ENCODE data around the gene LRRC41. TPM values are rescaled to one million over a fixed set of nuclear protein-coding genes. Genes with fewer than 3 reads are reported as not detected.
A peak's percentile ranks its signal among the peaks of the same experiment; 100 is the strongest.

LRRC41 gene
- total RNA-seq, 3 donors from 2014 or later = 60.0 to 85.5 (median 69.2) TPM

DNA sequence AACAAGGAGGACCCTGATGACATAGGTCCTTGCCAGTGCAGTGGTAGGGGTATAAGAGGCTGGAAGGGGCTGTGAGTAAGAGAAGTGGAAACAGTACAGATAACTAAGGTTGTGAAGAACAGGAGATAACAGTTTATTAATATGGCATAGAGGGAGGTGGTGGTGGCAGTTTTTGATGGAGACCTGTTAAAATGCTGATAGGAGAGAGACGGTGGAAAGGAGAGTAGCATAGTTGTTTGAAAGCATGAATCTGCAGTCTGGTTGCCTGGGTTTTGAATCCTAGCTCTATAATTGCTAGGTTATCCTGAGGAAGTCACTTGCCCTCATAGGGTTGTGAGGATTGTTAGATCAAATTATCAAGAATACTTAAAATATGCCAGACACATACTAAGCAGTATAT, 19.4 kb downstream of the LRRC41 start:
- H3K4me3 ChIP-seq = no peak overlapping the region
- no peaks in the 10 kb centered on the region for H3K4me1 ChIP-seq
- DNase-seq (ENCODE audit: low spot score in 2 of 2) = no peak
- H3K9me3 ChIP-seq = no peaks in the 10 kb centered on the region
- intact Hi-C loops (cut with DNase I; ENCODE audit: low total_unique reads) = no loop called here
- H3K27ac ChIP-seq = no peak overlapping the region
- peaks cover 21% of the 10 kb centered on the region for H3K36me3 ChIP-seq
- no peaks in the 10 kb centered on the region for H3K27me3 ChIP-seq
- TF ChIP-seq, protein P1, sequence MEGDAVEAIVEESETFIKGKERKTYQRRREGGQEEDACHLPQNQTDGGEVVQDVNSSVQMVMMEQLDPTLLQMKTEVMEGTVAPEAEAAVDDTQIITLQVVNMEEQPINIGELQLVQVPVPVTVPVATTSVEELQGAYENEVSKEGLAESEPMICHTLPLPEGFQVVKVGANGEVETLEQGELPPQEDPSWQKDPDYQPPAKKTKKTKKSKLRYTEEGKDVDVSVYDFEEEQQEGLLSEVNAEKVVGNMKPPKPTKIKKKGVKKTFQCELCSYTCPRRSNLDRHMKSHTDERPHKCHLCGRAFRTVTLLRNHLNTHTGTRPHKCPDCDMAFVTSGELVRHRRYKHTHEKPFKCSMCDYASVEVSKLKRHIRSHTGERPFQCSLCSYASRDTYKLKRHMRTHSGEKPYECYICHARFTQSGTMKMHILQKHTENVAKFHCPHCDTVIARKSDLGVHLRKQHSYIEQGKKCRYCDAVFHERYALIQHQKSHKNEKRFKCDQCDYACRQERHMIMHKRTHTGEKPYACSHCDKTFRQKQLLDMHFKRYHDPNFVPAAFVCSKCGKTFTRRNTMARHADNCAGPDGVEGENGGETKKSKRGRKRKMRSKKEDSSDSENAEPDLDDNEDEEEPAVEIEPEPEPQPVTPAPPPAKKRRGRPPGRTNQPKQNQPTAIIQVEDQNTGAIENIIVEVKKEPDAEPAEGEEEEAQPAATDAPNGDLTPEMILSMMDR (IDR thresholded peaks at IDR 0.05) = no peak
- no peak for TF ChIP-seq POLR2A (IDR thresholded peaks at IDR 0.05)
- TF ChIP-seq POLR2AphosphoS5 (IDR thresholded peaks at IDR 0.05) = no peak

DNA sequence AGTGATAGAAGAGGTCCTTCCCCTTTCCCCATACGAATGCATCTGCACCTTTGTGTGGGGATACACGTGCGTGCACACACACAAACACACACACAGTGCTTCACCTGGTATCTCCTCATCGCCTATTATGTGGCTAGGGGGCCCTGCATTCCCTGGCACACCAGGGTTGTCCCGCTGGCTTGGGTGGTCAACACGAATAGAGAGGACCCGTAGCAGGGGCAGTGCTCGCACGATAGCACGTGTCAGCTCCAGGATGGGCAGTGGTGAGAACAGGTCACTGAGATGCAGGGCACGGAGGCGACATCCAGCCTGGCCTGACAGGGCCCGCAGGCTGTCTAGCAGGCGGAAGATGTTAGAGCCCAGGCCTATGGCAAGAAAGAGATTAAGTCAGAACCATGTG, 22.4 kb downstream of the LRRC41 start:
- DNase-seq (ENCODE audit: low spot score in 2 of 2) = no peak
- intact Hi-C loops (cut with DNase I; ENCODE audit: low total_unique reads) = no loop called here
- Histone ChIP-seq H3K27ac (no peak overlapping the region), H3K27me3 (no peaks in the 10 kb centered on the region), H3K4me3 (no peak overlapping the region), H3K36me3 (peaks cover 12% of the 10 kb centered on the region), H3K9me3 (no peaks in the 10 kb centered on the region), H3K4me1 (no peaks in the 10 kb centered on the region)
- TF ChIP-seq, protein P1 (IDR thresholded peaks at IDR 0.05) = no peak
- no peak for TF ChIP-seq POLR2A (IDR thresholded peaks at IDR 0.05)
- TF ChIP-seq POLR2AphosphoS5 (IDR thresholded peaks at IDR 0.05) = no peak

DNA sequence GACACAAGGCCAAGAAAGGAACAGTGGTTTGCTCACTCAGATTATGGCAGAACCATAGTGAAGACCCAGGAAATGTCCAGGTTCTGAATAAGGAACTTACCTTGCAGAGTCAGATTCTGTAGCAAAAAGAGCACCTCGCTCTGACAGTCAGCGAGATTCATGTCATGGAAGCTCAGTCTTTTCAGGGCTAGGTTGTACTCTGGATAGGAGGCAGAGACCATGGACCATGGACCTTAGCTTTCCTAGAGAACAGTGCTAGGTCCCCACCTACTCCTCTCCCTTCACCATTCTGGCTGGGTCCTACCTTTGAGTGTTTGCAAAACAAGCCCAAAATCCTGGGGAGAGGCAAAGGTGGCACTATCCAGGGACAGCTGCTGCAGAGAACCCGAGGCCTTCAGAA, 23.3 kb downstream of the LRRC41 start:
- no peak for DNase-seq (ENCODE audit: low spot score in 2 of 2)
- intact Hi-C loops (cut with DNase I; ENCODE audit: low total_unique reads) = no loop called here
- H3K36me3 ChIP-seq = peaks cover 7% of the 10 kb centered on the region

DNA sequence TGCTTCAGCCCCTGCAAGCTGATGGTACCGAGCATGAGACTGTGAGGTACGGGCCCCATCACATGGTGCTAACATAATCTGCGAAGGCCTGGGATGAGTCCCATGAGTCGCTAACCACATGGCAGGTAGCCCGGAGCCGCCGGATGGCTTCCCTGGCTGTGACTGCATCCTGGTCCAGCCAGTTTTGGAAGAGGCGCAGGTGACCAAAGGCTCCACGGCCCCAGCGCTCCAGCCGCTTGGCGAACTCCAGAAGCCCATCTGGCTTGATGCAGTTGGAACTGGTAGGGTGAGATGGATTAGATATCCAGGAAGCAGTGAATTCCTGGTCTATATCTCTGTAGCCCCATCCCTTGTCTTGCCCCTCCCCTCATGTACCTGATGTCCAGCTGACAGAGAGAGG, 24.6 kb downstream of the LRRC41 start:
- TF ChIP-seq, protein P1 (IDR thresholded peaks at IDR 0.05) = no peak
- TF ChIP-seq POLR2AphosphoS5 (IDR thresholded peaks at IDR 0.05) (no peak), POLR2A (IDR thresholded peaks at IDR 0.05) (no peak)
- H3K27me3 ChIP-seq = no peaks in the 10 kb centered on the region
- no peaks in the 10 kb centered on the region for H3K4me1 ChIP-seq
- no peak overlapping the region for H3K4me3 ChIP-seq
- no peaks in the 10 kb centered on the region for H3K9me3 ChIP-seq
- intact Hi-C loops (cut with DNase I; ENCODE audit: low total_unique reads) = no loop called here
- peaks cover 6% of the 10 kb centered on the region for H3K36me3 ChIP-seq
- peak overlapping the region; percentile 12 to 44 for H3K27ac ChIP-seq
- DNase-seq (ENCODE audit: low spot score in 2 of 2) = peak in 1 of 2 donors; percentile 51

More for the DNA sequence above, 23.3 kb downstream of the LRRC41 start:
- Histone ChIP-seq H3K9me3 (no peaks in the 10 kb centered on the region), H3K4me3 (no peak overlapping the region), H3K27me3 (no peaks in the 10 kb centered on the region), H3K4me1 (no peaks in the 10 kb centered on the region), H3K27ac (no peak overlapping the region)
- TF ChIP-seq POLR2A (IDR thresholded peaks at IDR 0.05) = no peak
- TF ChIP-seq POLR2AphosphoS5 (IDR thresholded peaks at IDR 0.05) = no peak
- TF ChIP-seq, protein P1 (IDR thresholded peaks at IDR 0.05) = no peak

DNA sequence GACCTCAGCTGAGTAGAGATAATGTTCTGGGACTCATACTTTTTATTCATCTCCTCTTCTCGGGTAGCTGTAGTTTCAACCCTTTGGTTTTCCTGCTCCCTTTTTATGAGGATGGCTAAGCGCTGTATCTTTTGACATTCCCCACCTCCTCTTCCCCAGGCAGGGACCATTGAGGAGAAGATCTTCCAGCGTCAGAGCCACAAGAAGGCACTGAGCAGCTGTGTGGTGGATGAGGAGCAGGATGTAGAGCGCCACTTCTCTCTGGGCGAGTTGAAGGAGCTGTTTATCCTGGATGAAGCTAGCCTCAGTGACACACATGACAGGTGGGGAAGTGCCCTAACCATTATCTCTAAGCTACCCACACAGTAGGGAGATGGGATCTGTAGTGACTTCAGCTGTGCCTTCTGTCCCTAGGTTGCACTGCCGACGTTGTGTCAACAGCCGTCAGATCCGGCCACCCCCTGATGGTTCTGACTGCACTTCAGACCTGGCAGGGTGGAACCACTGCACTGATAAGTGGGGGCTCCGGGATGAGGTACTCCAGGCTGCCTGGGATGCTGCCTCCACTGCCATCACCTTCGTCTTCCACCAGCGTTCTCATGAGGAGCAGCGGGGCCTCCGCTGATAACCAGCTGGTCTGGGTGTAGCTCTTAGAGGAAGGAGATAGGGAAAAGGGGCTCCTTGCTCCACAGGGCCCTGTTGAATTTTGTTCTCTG, 25.6 kb downstream of the LRRC41 start:
- Histone ChIP-seq H3K4me3 (no peak overlapping the region), H3K27me3 (no peaks in the 10 kb centered on the region), H3K9me3 (no peaks in the 10 kb centered on the region), H3K27ac (no peak overlapping the region), H3K4me1 (no peaks in the 10 kb centered on the region), H3K36me3 (peaks cover 6% of the 10 kb centered on the region)
- TF ChIP-seq, protein P1 (IDR thresholded peaks at IDR 0.05) = no peak
- no peak for TF ChIP-seq POLR2AphosphoS5 (IDR thresholded peaks at IDR 0.05)
- intact Hi-C loops (cut with DNase I; ENCODE audit: low total_unique reads) = no loop called here
- no peak for DNase-seq (ENCODE audit: low spot score in 2 of 2)

All from breast epithelium (tissue), 4 donors.